ENCODE measurements around the gene PHF12.

GRCh38 chr17:28896491-28896883 lies 54.8 kb downstream of the PHF12 start:
- no peak for TF ChIP-seq CTCF (conservative IDR thresholded peaks at IDR 0.05)
- TF ChIP-seq EZH2 (IDR thresholded peaks at IDR 0.05; ENCODE audit: low read depth): no peak
